GM19452 (cell line): Measurements from ENCODE around the gene CIAO2A.
"Not testable (repeated sequence)": the region's sequence is repeated elsewhere in the genome, so short reads cannot be mapped to it uniquely, and the experiment has no call there.

ENCODE experiments used
- ATAC-seq: cut with Tn5 transposase; IDR thresholded peaks from one replicate; pipeline ENCODE4 v1.9.1; 2021; ENCODE audit not compliant: unreplicated experiment

CIAO2A gene

DNA sequence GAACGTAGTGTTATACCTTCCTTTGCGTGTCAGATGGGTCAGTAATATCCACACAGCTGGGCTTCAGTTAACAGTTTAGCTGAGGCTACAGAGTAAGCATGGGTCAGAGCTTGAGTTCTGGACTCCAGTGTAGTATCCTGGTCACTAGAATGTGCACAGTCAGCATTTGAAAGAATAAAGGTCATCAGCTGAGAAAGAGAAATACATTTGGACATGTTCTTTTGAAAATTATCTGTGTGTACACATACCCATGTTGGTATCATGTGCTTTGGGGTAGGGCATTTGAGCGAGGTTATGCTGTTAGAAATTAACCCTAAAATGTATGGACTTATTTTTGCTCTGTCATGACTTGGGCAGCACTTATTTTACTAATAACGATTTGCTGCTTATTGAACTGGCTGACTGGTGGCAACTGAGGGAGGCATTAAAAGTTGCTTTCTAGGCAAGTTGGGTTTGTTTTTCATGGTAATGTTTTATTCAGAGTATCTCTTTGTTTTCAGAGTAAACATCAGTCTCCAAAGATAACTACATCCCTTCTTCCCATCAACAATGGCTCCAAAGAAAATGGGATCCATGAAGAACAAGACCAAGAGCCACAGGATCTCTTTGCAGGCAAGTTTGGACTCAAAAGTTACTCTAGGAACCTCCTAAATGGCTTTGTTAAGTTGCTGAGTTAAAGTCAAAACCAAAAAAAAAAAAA, 18.6 kb upstream of the CIAO2A start:
- no peak for ATAC-seq

DNA sequence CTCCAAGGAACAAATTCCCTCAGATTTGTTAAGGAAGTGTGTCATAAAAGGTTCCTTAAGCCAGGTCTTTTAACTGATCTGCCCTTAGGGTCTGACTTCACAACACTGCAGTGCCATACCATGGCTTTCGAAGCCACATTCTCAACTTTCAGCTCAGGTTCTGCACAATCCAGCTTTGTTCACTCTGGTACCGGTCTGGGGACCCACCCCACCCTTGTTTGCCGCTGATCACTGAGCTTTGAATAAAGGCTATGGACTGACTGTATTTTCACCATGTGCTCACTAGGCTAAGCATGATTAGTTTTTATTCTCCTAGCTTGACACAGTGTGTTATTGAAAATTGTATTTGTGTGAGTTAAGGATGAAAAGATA, 18.0 kb upstream of the CIAO2A start:
- no peak for ATAC-seq

DNA sequence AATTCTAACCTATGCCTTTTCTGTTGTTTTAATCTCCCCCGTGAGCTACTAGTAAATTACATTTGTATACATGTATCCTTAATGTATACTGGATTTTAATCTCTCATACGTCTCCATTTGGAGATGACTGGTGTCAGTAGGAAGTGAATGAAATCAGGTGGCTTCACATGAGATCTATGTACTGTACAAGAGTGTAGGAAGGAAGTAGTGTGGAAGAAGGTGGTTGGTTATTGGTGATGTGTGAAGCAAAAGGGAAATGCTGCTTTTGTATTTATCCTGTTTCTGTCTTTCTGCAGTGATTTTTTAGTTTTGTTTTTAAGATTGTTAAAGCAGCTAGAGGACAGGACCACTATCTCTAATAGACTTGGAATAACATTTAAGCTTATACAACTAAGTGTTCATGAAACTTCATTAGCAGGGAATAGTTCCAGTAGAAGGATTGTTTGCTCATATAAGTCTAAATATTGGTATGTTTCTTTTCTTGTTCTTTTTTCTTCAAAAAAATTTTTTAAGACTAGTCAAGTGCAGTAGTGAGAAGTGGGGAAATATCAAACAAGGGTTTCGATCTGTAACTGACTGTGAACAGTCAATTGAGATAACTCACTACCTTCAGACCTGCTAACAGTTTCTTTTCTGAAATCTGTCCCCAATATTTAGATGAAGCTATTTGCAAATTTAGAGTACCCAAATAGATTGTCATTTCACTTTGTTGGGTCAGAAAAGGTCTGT, 17.5 kb upstream of the CIAO2A start:
- ATAC-seq: no peak

- ATAC-seq: not testable (repeated sequence)
Observed at GRCh38 chr15:64110108-64110701, 16.6 kb upstream of the CIAO2A start.

DNA sequence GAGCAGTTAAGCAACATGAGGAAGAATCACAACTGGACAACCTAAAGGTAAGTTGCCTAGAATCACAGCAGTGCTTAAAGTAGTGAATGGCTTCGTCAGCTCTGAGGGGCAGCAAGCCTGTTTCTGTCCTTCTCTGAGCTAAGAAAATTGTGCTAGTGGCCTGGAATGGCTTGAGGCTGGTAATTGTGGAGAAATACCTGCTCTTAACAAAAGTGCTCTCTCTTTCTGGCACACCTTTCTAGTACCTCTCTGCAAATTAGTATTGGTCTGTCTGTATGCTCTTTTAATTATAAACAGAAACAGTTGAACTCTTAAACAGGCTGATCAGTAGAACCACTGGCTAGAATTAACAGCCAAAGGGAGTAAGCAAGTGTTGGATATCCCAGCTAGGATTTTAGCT, 13.7 kb upstream of the CIAO2A start:
- ATAC-seq: no peak

GRCh38 chr15:64105113-64105704, 11.6 kb upstream of the CIAO2A start:
- no peak for ATAC-seq

DNA sequence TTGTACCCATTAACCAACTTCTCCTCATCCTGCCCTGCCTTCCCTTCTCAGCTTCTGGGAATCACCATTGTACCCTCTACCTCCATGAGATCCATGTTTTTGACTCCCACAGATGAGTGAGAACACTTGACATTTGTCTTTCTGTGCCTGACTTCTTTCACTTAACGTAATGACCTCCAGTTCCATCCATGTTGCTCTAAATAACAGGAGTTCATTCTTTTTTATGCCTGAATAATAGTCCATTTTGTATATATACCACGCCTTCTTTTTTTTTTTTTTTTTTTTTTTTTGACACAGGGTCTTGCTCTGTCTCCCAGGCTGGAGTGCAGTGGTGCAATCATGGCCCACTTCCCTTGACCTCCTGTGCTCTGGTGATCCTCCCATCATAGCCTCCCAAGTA, 8.9 kb upstream of the CIAO2A start:
- no peak for ATAC-seq

DNA sequence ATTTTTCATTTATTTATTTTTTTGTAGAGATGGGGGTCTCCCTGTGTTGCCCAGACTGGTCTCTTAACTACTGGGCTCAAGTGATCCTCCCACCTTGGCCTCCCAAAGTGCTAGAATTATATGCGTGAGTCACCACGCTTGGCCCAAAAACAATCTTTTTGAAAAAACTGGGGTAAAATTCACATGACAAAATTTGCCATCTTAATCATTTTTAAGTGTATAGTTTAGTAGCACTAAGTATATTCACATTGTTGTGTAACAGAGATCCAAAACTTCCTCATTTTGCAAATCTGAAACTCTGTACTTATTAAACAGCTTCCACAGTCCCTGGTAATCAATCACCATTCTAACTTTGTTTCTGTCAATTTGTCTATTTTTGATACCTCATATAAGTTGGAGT, 7.3 kb upstream of the CIAO2A start:
- ATAC-seq: no peak

- ATAC-seq: no peak
Observed at GRCh38 chr15:64099379-64099778, 5.7 kb upstream of the CIAO2A start.

GRCh38 chr15:64096668-64097384, 3.2 kb upstream of the CIAO2A start:
- no peak for ATAC-seq

DNA sequence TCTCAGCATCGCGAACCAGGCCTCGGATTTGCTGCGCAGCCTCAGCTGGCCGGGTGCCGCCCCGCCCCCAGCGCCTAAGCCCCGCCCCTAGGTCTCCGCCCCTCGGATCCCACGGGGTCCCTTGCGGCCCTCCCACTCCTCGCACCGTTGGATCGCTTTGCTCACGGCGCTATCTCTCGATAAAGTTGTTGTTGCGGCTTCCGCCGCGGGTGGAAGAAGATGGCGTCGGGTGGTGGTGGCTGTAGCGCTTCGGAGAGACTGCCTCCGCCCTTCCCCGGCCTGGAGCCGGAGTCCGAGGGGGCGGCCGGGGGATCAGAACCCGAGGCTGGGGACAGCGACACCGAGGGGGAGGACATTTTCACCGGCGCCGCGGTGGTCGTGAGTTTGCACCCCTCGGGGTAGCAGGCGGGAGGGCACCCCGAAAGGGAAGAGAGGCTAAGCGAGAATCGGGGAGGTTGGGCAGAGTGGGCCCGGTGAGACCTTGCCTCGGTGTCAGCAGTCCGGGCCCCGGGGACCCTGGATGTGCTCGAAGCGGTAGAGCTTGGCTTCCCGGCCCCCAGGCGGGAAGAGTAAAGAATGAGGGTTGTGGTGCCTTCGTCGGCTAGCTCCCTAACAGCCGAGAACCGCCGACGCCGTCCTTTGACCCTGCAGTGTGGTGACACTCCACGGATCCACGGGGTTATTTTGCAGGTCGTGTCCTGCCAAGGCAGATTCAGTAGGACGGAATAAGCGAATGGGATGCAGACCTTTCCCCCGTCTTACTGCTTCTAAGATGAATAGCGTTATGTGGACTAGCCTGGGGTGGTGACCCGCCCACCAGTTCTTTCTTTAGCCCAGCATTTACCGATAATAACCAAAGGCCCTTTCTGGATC, 2.4 kb upstream of the CIAO2A start, which contains the start of gene SNX1:
SNX1 (plus strand) TSS at position 188 of the 873 bp plus-strand sequence; CDS start at position 220, 32 bp downstream.
- peak; percentile 42 for ATAC-seq

DNA sequence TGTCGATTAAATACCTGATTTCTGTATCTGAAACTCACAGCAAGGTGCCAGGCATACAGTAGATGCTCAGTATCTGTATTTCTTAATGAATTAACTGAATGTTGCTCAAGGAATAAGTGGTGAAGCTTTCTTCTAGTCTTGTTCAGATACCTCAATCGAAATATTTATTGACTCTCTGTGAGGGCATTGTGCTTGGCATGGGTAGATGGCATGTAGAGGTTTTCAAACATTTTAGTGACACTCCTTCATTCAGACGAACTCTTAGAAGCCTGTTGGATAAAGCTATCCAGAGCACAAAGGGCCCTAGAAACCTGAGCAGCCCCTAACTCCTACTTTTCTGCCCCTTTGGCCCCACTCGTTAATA, 1.8 kb upstream of the CIAO2A start:
- no peak for ATAC-seq

DNA sequence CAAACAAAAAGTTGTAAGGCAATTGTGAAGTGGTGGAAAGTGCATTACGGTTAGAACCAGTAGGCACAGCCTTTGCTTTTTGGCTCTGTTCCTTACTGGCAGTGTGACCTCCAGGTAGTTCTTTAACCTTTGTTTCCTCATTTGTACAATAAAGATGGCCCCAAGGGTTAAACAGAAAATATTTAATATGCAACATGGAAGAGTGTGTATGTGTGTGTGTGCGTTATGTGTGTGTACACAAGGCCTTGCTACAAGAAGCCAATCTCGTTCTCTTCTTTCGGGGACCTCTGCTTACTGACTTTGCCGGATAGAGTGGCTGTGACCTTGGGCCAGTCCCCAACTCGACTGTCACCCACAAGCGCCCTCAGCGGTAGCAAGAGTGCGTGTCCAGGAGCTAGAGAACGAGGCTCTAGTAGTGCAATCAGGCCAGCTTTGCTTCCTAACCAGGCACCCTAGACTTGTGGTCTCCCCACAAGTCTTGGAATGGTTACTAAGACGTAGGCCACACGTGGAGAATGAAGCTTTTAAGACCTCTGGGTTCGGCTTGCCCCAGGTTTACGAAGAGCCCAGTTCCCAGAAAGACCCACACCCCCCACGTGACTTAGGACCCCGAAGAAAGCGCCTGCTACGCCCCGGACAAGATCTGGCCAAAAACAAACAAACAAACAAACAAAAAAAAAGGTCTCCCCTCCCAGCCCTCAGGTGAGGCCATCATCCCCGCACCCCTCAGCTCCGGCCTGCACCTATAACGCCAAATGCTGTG, 593 bp downstream of the CIAO2A start:
- peak; percentile 23 for ATAC-seq

DNA sequence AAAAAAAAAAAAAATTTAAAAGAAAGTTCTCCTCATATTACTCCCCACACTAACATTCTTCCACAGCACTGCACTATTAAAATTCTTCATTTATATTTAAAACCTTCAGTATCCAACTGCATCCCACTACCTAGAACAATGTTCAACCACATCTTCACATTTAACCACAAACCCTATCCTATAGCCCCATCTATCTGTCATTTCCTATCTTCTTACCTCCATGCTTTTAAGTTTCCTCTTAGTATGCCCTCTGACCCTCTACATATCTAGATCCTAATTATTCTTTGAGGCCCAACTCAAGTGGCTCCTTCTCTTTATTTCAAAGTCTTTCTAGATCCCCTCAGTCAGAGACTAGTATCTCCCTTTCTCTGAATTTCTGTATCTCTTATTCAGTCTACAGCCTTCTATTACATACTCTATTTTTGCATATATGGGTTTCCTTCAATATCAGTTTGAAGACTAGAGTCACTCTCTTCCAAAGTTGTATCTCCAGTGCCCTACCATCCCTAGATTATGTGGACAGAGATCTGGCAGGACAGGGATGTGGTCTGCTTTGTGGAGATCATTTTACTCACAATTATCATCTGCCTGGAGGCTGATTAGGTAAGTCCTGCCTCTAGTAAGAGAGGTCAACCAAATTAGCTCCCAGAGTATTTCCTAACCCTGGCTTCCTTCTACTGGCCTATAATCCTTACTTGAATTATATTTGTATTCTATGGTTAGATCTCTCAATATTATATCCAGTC, 1.4 kb downstream of the CIAO2A start:
- no peak for ATAC-seq

GRCh38 chr15:64090527-64090926, 3.1 kb downstream of the CIAO2A start:
- ATAC-seq: no peak

DNA sequence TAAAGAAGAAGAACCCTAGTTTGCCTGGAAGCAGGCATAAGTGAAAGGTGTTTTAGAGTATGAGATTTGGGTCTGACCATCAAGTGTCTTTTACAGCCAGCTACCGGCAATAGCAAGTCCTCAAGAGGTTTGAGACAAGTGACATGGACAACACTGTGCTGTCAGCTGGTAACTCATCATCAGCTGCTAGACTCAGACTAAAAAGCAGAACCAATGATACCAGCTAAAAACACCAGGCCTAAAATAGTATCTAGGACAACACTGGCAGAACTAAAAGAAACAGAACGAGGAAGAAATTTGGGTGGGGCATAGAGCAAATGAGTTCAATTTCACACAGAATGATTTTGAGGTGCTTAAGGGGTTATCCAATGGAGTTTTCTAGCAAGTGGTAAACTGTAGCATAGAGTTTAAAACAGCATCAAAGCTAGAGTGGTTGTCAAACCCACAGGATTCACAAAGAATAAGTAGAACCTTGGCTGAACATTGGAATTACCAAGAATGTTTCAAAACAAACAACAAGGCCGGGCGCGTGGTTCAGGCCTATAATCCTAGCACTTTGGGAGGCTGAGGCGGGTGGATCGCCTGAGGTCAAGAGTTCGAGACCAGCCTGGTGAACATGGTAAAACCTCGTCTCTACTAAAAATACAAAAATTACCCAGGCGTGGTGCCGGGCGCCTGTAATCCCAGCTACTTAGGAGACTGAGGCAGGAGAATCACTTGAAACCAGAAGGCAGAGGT, 3.9 kb downstream of the CIAO2A start:
- no peak for ATAC-seq

DNA sequence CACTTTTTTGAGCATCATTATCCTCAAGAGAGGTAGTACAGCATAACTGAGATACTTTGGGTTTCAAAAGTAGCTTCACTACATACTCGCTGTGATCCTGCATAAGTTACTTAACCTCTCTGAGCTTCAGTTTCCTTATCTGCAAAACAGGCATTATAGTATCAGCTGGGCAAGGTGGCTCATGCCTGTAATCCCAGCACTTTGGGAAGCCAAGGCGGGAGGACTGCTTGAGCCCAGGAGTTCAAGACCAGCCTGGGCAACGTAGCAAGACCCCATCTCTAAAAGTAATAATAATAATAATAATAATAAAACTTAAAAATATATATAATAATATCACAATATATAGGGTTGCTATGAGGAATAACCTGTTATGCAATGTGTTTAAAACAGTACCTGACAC, 10.9 kb downstream of the CIAO2A start:
- no peak for ATAC-seq

DNA sequence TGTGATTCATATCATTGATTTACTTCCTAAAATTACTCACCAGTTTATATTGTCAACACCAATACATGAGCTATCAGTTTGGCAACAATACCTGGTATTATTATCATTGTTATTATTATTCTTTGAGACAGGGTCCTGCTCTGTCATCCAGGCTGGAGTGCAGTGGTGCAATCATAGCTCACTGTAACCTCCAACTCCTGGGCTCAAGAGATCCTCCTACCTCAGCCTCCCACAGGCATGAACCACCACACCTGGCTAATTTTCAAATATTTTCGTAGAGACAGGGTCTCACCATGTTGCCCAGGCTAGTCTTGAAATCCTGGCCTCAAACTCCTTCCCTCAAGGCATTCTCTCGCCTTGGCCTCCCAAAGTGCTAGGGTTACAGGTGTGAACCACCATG, 20.1 kb downstream of the CIAO2A start:
- not testable (repeated sequence) for ATAC-seq
